ENCODE data around the gene EPO. TPM values are rescaled to one million over a fixed set of nuclear protein-coding genes. Genes with fewer than 3 reads are reported as not detected.

The EPO gene
- total RNA-seq, 4 donors from 2014 or later = 1.1 TPM; not detected in 3

GRCh38 chr7:100680576-100681271, 39.5 kb upstream of the EPO start:
- H3K4me1 ChIP-seq = no peaks in the 10 kb centered on the region
- H3K4me3 ChIP-seq = no peak overlapping the region
- intact Hi-C loops (cut with DNase I; ENCODE audit: low total_unique reads) = loop anchor here (10.0 kb wide), 2 partner anchors 116 to 216 kb away; partner anchors contain the start of gene SPACDR
- H3K36me3 ChIP-seq = no peaks in the 10 kb centered on the region
- H3K27me3 ChIP-seq = no peaks in the 10 kb centered on the region
- peak in 1 of 2 donors; percentile 41 for DNase-seq
- H3K27ac ChIP-seq = peak overlapping the region; percentile 47 to 56
- H3K9me3 ChIP-seq = no peaks in the 10 kb centered on the region
- no peak for TF ChIP-seq CTCF (IDR thresholded peaks at IDR 0.05)
- no peak for TF ChIP-seq POLR2A (IDR thresholded peaks at IDR 0.05)

GRCh38 chr7:100681491-100682227, 38.6 kb upstream of the EPO start:
- intact Hi-C loops (cut with DNase I; ENCODE audit: low total_unique reads) = loop anchor here (10.0 kb wide), 2 partner anchors 117 to 217 kb away; partner anchors contain the start of gene SPACDR

GRCh38 chr7:100682228-100682741, 38.0 kb upstream of the EPO start:
- peak in 1 of 2 donors; percentile 37 for DNase-seq
- intact Hi-C loops (cut with DNase I; ENCODE audit: low total_unique reads) = loop anchor here (10.0 kb wide), 2 partner anchors 117 to 217 kb away; partner anchors contain the start of gene SPACDR
- Histone ChIP-seq H3K9me3 (no peaks in the 10 kb centered on the region), H3K36me3 (no peaks in the 10 kb centered on the region), H3K4me3 (no peak overlapping the region), H3K4me1 (no peaks in the 10 kb centered on the region), H3K27ac (peak overlapping the region in 1 of 2 donors; percentile 33), H3K27me3 (no peaks in the 10 kb centered on the region)
- TF ChIP-seq POLR2A (IDR thresholded peaks at IDR 0.05) = no peak
- no peak for TF ChIP-seq CTCF (IDR thresholded peaks at IDR 0.05)

More at GRCh38 chr7:100681491-100682227, 38.6 kb upstream of the EPO start:
- Histone ChIP-seq H3K4me1 (no peaks in the 10 kb centered on the region), H3K36me3 (no peaks in the 10 kb centered on the region), H3K27ac (no peak overlapping the region), H3K9me3 (no peaks in the 10 kb centered on the region), H3K27me3 (no peaks in the 10 kb centered on the region), H3K4me3 (no peak overlapping the region)
- no peak for TF ChIP-seq CTCF (IDR thresholded peaks at IDR 0.05)
- TF ChIP-seq POLR2A (IDR thresholded peaks at IDR 0.05) = no peak
- peak in 1 of 2 donors; percentile 19 for DNase-seq

- Histone ChIP-seq H3K36me3 (no peaks in the 10 kb centered on the region), H3K27ac (peak overlapping the region in 1 of 2 donors; percentile 33), H3K4me3 (no peak overlapping the region), H3K9me3 (no peaks in the 10 kb centered on the region), H3K27me3 (no peaks in the 10 kb centered on the region), H3K4me1 (peaks cover 2 to 4% of the 10 kb centered on the region in 2 donors)
- no peak for DNase-seq
- no peak for TF ChIP-seq POLR2A (IDR thresholded peaks at IDR 0.05)
- no peak for TF ChIP-seq CTCF (IDR thresholded peaks at IDR 0.05)
- intact Hi-C loops (cut with DNase I; ENCODE audit: low total_unique reads) = loop anchor here (10.0 kb wide), 2 partner anchors 118 to 218 kb away; partner anchors contain the start of gene SPACDR
These were observed 37.1 kb upstream of the EPO start for GRCh38 chr7:100682991-100683658.
